ENCODE results near the gene SELPLG. TPM values are rescaled to one million over a fixed set of nuclear protein-coding genes. Genes with fewer than 3 reads are reported as not detected.

SELPLG gene
- total RNA-seq, 6 experiments from 2014 or later: 6.2 to 8.1 (median 7.1) TPM

- Mint-ChIP-seq H3K27ac (no peak overlapping the region), H3K36me3 (ENCODE audit: low read depth) (no peaks in the 10 kb centered on the region)
These were observed 30.0 kb downstream of the SELPLG start for GRCh38 chr12:108603743-108604142.

GRCh38 chr12:108602976-108603704, 30.6 kb downstream of the SELPLG start:
- no peak overlapping the region for H3K27ac Mint-ChIP-seq
- H3K4me3 Mint-ChIP-seq: no peak overlapping the region
- DNase-seq: no peak
- H3K9me3 Mint-ChIP-seq: no peaks in the 10 kb centered on the region
- TF ChIP-seq CTCF (IDR thresholded peaks at IDR 0.05): no peak
- H3K36me3 Mint-ChIP-seq (ENCODE audit: low read depth): no peaks in the 10 kb centered on the region
- peaks cover 7% of the 10 kb centered on the region; the same call in 1 of the 2 replicates for H3K4me1 Mint-ChIP-seq (ENCODE audit: low read depth)
- peaks cover 6% of the 10 kb centered on the region for H3K27me3 Mint-ChIP-seq (ENCODE audit: insufficient read depth)

More at GRCh38 chr12:108603743-108604142, 30.0 kb downstream of the SELPLG start:
- peaks cover 6% of the 10 kb centered on the region for H3K27me3 Mint-ChIP-seq (ENCODE audit: insufficient read depth)
- TF ChIP-seq CTCF (IDR thresholded peaks at IDR 0.05): no peak
- no peaks in the 10 kb centered on the region for H3K9me3 Mint-ChIP-seq
- DNase-seq: no peak
- 0 out of 2 replicates have a peak, but pooled peaks cover 7% of the 10 kb centered on the region for H3K4me1 Mint-ChIP-seq (ENCODE audit: low read depth)
- no peak overlapping the region for H3K4me3 Mint-ChIP-seq

GRCh38 chr12:108602209-108602705, 31.4 kb downstream of the SELPLG start:
- no peak overlapping the region for H3K4me3 Mint-ChIP-seq
- peaks cover 7% of the 10 kb centered on the region; the same call in 1 of the 2 replicates for H3K4me1 Mint-ChIP-seq (ENCODE audit: low read depth)
- H3K36me3 Mint-ChIP-seq (ENCODE audit: low read depth): no peaks in the 10 kb centered on the region
- H3K27me3 Mint-ChIP-seq (ENCODE audit: insufficient read depth): peaks cover 6% of the 10 kb centered on the region
- no peaks in the 10 kb centered on the region for H3K9me3 Mint-ChIP-seq
- no peak overlapping the region for H3K27ac Mint-ChIP-seq
- no peak for TF ChIP-seq CTCF (IDR thresholded peaks at IDR 0.05)
- no peak for DNase-seq

- Mint-ChIP-seq H3K4me1 (ENCODE audit: low read depth) (peaks cover 7% of the 10 kb centered on the region; the same call in 1 of the 2 replicates), H3K27me3 (ENCODE audit: insufficient read depth) (peaks cover 6% of the 10 kb centered on the region), H3K36me3 (ENCODE audit: low read depth) (no peaks in the 10 kb centered on the region), H3K4me3 (no peak overlapping the region), H3K9me3 (no peaks in the 10 kb centered on the region), H3K27ac (no peak overlapping the region)
- TF ChIP-seq CTCF (IDR thresholded peaks at IDR 0.05): no peak
- no peak for DNase-seq
These were observed 33.0 kb downstream of the SELPLG start for GRCh38 chr12:108600702-108601007.

- Mint-ChIP-seq H3K27ac (no peak overlapping the region), H3K27me3 (ENCODE audit: insufficient read depth) (peaks cover 6% of the 10 kb centered on the region), H3K9me3 (no peaks in the 10 kb centered on the region), H3K4me3 (no peak overlapping the region), H3K36me3 (ENCODE audit: low read depth) (no peaks in the 10 kb centered on the region), H3K4me1 (ENCODE audit: low read depth) (peaks cover 2% of the 10 kb centered on the region; the same call in 1 of the 2 replicates)
- no peak for TF ChIP-seq CTCF (IDR thresholded peaks at IDR 0.05)
- DNase-seq: no peak
These were observed 33.6 kb downstream of the SELPLG start for GRCh38 chr12:108599948-108600701.
